Trophoblast cell (in vitro differentiated cells and primary cell): ENCODE measurements around the gene ZFAND3.
A peak's percentile ranks its signal among the peaks of the same experiment; 100 is the strongest.

ENCODE experiments used
- DNase-seq, 2 donors: peaks; one replicate each; pipeline ENCODE4 v3.0.0-alpha.2; 2016
- H2AFZ ChIP-seq: 2 replicates; pipeline ENCODE4 v1.6.1; 2013; ENCODE audit warnings: low read length, moderate library complexity, mild to moderate bottlenecking; ENCODE audit not compliant: insufficient read depth, poor library complexity
- H2AK5ac ChIP-seq: 2 replicates; pipeline ENCODE4 v1.6.1; 2013; ENCODE audit warnings: mild to moderate bottlenecking, low read length
- H2BK120ac ChIP-seq: 2 replicates; pipeline ENCODE4 v1.6.1; 2013; ENCODE audit warnings: low read length, mild to moderate bottlenecking, moderate library complexity; ENCODE audit not compliant: insufficient read depth, poor library complexity
- H2BK12ac ChIP-seq: 2 replicates; pipeline ENCODE4 v1.6.1; 2013; ENCODE audit warnings: mild to moderate bottlenecking, low read length, moderate library complexity
- H2BK5ac ChIP-seq: 2 replicates; pipeline ENCODE4 v1.6.1; 2013; ENCODE audit warnings: low read length, low read depth, moderate library complexity, mild to moderate bottlenecking; ENCODE audit not compliant: poor library complexity
- H3K14ac ChIP-seq: 2 replicates; pipeline ENCODE4 v1.6.1; 2013; ENCODE audit warnings: mild to moderate bottlenecking, low read length
- H3K18ac ChIP-seq: 2 replicates; pipeline ENCODE4 v1.6.1; 2013; ENCODE audit warnings: mild to moderate bottlenecking, low read length
- H3K23ac ChIP-seq: 2 replicates; pipeline ENCODE4 v1.6.1; 2013; ENCODE audit warnings: low read length
- H3K27ac ChIP-seq: 2 replicates; pipeline ENCODE4 v1.5.1; 2013; ENCODE audit warnings: low read depth, mild to moderate bottlenecking, inconsistent platforms, low read length, moderate library complexity
- H3K27me3 ChIP-seq: 2 replicates; pipeline ENCODE4 v1.6.1; 2013; ENCODE audit warnings: inconsistent platforms, mild to moderate bottlenecking, low read length, moderate library complexity; ENCODE audit not compliant: insufficient read depth
- H3K36me3 ChIP-seq, 2 experiments: 1 replicate in 1 of 2; 2 replicates in 1 of 2; pipeline ENCODE4 v1.6.1; 2013; ENCODE audit warnings: low read length in 2 of 2, mild to moderate bottlenecking in 2 of 2, moderate library complexity in 1 of 2; ENCODE audit not compliant: insufficient read depth in 2 of 2, control insufficient read depth in 1 of 2
- H3K4ac ChIP-seq: 2 replicates; pipeline ENCODE4 v1.6.1; 2013; ENCODE audit warnings: low read depth, mild to moderate bottlenecking, low read length, moderate library complexity
- H3K4me1 ChIP-seq, 2 experiments: 1 replicate in 1 of 2; 2 replicates in 1 of 2; pipeline ENCODE4 v1.6.1; 2013; ENCODE audit warnings: low read length in 2 of 2, mild to moderate bottlenecking in 2 of 2, moderate library complexity in 1 of 2; ENCODE audit not compliant: insufficient read depth in 2 of 2, control insufficient read depth in 1 of 2
- H3K4me2 ChIP-seq: 2 replicates; pipeline ENCODE4 v1.6.1; 2013; ENCODE audit warnings: inconsistent platforms, mild to moderate bottlenecking, low read length, moderate library complexity
- H3K4me3 ChIP-seq: 2 replicates; pipeline ENCODE4 v1.5.1; 2013; ENCODE audit warnings: mild to moderate bottlenecking, low read depth, low read length, inconsistent platforms
- H3K79me1 ChIP-seq: one replicate; pipeline ENCODE4 v1.6.1; 2013; ENCODE audit warnings: low read length
- H3K79me2 ChIP-seq: 2 replicates; pipeline ENCODE4 v1.6.1; 2013; ENCODE audit warnings: low read length, mild to moderate bottlenecking; ENCODE audit not compliant: control insufficient read depth, insufficient read depth, poor library complexity
- H3K9ac ChIP-seq: 2 replicates; pipeline ENCODE4 v1.6.1; 2013; ENCODE audit warnings: mild to moderate bottlenecking, low read length
- H3K9me3 ChIP-seq: 2 replicates; pipeline ENCODE4 v1.6.1; 2013; ENCODE audit warnings: low read depth, mild to moderate bottlenecking, control low read depth, inconsistent platforms, low read length; ENCODE audit not compliant: insufficient read depth
- H4K12ac ChIP-seq: 2 replicates; pipeline ENCODE4 v1.6.1; 2013; ENCODE audit warnings: low read depth, mild to moderate bottlenecking, low read length, moderate library complexity
- H4K8ac ChIP-seq: 2 replicates; pipeline ENCODE4 v1.6.1; 2013; ENCODE audit warnings: low read depth, mild to moderate bottlenecking, low read length, moderate library complexity
- H4K91ac ChIP-seq: one replicate; pipeline ENCODE4 v1.6.1; 2013; ENCODE audit warnings: low read depth, mild to moderate bottlenecking, low read length, moderate library complexity
- WGBS: extraction: QIAGEN DNeasy Blood & Tissue Kit; methylation state at CpG from one replicate; pipeline ENCODE4 v1.1.7; 2013; ENCODE audit warnings: missing lambda C conversion rate; ENCODE audit not compliant: insufficient read length, insufficient coverage; ENCODE audit errors: extremely low coverage; 5-methylcytosine and 5-hydroxymethylcytosine counted together

Gene ZFAND3

GRCh38 chr6:37831457-37831856 lies 11.9 kb downstream of the ZFAND3 start:
- no peak for DNase-seq
- no peak overlapping the region for H3K9ac ChIP-seq
- no peak overlapping the region for H3K4me3 ChIP-seq
- no peaks in the 10 kb centered on the region for H3K4me1 ChIP-seq
- H3K79me2 ChIP-seq: peaks cover 7% of the 10 kb centered on the region
- H4K91ac ChIP-seq: no peak overlapping the region
- H3K4ac ChIP-seq: peak overlapping the region; percentile 64
- no CpG with 5 or more reads among the region's 4 CpGs for WGBS
- no peak overlapping the region for H2BK12ac ChIP-seq
- H2BK5ac ChIP-seq: no peak overlapping the region
- H2AFZ ChIP-seq: no peak overlapping the region
- H3K9me3 ChIP-seq: no peaks in the 10 kb centered on the region
- H2BK120ac ChIP-seq: no peak overlapping the region
- H3K14ac ChIP-seq: no peak overlapping the region
- H3K18ac ChIP-seq: no peak overlapping the region
- H3K79me1 ChIP-seq: no peaks in the 10 kb centered on the region
- no peak overlapping the region for H4K12ac ChIP-seq
- H3K36me3 ChIP-seq: no peaks in the 10 kb centered on the region
- no peak overlapping the region for H3K4me2 ChIP-seq
- no peak overlapping the region for H3K23ac ChIP-seq
- no peaks in the 10 kb centered on the region for H3K27me3 ChIP-seq
- H3K27ac ChIP-seq: no peak overlapping the region
- H4K8ac ChIP-seq: no peak overlapping the region
- H2AK5ac ChIP-seq: no peak overlapping the region

GRCh38 chr6:37835923-37836322 lies 16.4 kb downstream of the ZFAND3 start:
- Histone ChIP-seq H4K91ac (no peak overlapping the region), H3K27ac (no peak overlapping the region), H2BK120ac (no peak overlapping the region), H3K4me1 (no peaks in the 10 kb centered on the region), H3K79me1 (no peaks in the 10 kb centered on the region), H3K36me3 (peaks cover 0 to 2% of the 10 kb centered on the region in 2 experiments), H4K12ac (no peak overlapping the region), H2AK5ac (no peak overlapping the region), H3K4me3 (no peak overlapping the region), H3K4ac (peak overlapping the region; percentile 62), H2AFZ (no peak overlapping the region), H3K18ac (no peak overlapping the region), H3K9ac (no peak overlapping the region), H3K9me3 (no peaks in the 10 kb centered on the region), H3K4me2 (no peak overlapping the region), H4K8ac (no peak overlapping the region), H2BK12ac (no peak overlapping the region), H3K14ac (no peak overlapping the region), H3K27me3 (no peaks in the 10 kb centered on the region), H3K23ac (no peak overlapping the region), H2BK5ac (no peak overlapping the region), H3K79me2 (peaks cover 6% of the 10 kb centered on the region)
- WGBS: no CpG with 5 or more reads among the region's 2 CpGs
- no peak for DNase-seq

GRCh38 chr6:37838219-37838921 lies 18.8 kb downstream of the ZFAND3 start:
- H3K4ac ChIP-seq: peak overlapping the region; percentile 46
- no peak overlapping the region for H3K4me3 ChIP-seq
- H2AFZ ChIP-seq: no peak overlapping the region
- H3K23ac ChIP-seq: no peak overlapping the region
- WGBS: no CpG with 5 or more reads among the region's 3 CpGs
- H4K12ac ChIP-seq: no peak overlapping the region
- no peak overlapping the region for H3K9ac ChIP-seq
- H4K91ac ChIP-seq: no peak overlapping the region
- H3K36me3 ChIP-seq: peaks cover 0 to 2% of the 10 kb centered on the region in 2 experiments
- no peak overlapping the region for H3K27ac ChIP-seq
- H3K4me2 ChIP-seq: no peak overlapping the region
- H3K79me2 ChIP-seq: peaks cover 6% of the 10 kb centered on the region
- H4K8ac ChIP-seq: no peak overlapping the region
- no peak overlapping the region for H2BK12ac ChIP-seq
- H3K14ac ChIP-seq: no peak overlapping the region
- no peaks in the 10 kb centered on the region for H3K9me3 ChIP-seq
- H2BK120ac ChIP-seq: no peak overlapping the region
- no peaks in the 10 kb centered on the region for H3K79me1 ChIP-seq
- no peaks in the 10 kb centered on the region for H3K4me1 ChIP-seq
- H3K18ac ChIP-seq: no peak overlapping the region
- H3K27me3 ChIP-seq: no peaks in the 10 kb centered on the region
- H2BK5ac ChIP-seq: no peak overlapping the region
- peak in 1 of 2 donors; percentile 21 for DNase-seq
- H2AK5ac ChIP-seq: no peak overlapping the region

- Histone ChIP-seq H2BK12ac (no peak overlapping the region), H3K36me3 (peaks cover 0 to 2% of the 10 kb centered on the region in 2 experiments), H3K14ac (no peak overlapping the region), H4K12ac (no peak overlapping the region), H2AK5ac (no peak overlapping the region), H4K8ac (no peak overlapping the region), H3K18ac (no peak overlapping the region), H3K9ac (no peak overlapping the region), H3K9me3 (no peaks in the 10 kb centered on the region), H2AFZ (no peak overlapping the region), H3K4me3 (no peak overlapping the region), H3K79me2 (peaks cover 5% of the 10 kb centered on the region), H3K27ac (no peak overlapping the region), H4K91ac (no peak overlapping the region), H3K4ac (peak overlapping the region; percentile 69), H3K4me1 (no peaks in the 10 kb centered on the region), H3K27me3 (no peaks in the 10 kb centered on the region), H3K79me1 (no peaks in the 10 kb centered on the region), H3K23ac (no peak overlapping the region), H2BK5ac (no peak overlapping the region), H3K4me2 (no peak overlapping the region), H2BK120ac (no peak overlapping the region)
- WGBS: no CpG with 5 or more reads among the region's 8 CpGs
- DNase-seq: no peak
These were observed 20.8 kb downstream of the ZFAND3 start for GRCh38 chr6:37840143-37840939.
